Neuronal stem cell (in vitro differentiated cells): ENCODE data around the gene HAGHL.
A peak's percentile ranks its signal among the peaks of the same experiment; 100 is the strongest.

Experiments used
- DNase-seq: peaks from one replicate; pipeline ENCODE4 v3.0.0-alpha.2; 2013; ENCODE audit warnings: low spot score
- H2AFZ ChIP-seq: one replicate; pipeline ENCODE4 v1.6.1; 2013; ENCODE audit warnings: mild to moderate bottlenecking, low read length, inconsistent platforms
- H2AK5ac ChIP-seq: 2 replicates; pipeline ENCODE4 v1.6.1; 2013; ENCODE audit warnings: low read depth, mild to moderate bottlenecking, inconsistent platforms, low read length, moderate library complexity, mixed read lengths
- H2BK120ac ChIP-seq: 2 replicates; pipeline ENCODE4 v1.6.1; 2013; ENCODE audit warnings: low read depth, mild to moderate bottlenecking, inconsistent platforms, low read length, moderate library complexity, mixed read lengths
- H2BK12ac ChIP-seq: one replicate; pipeline ENCODE4 v1.6.1; 2013; ENCODE audit warnings: low read length, inconsistent platforms
- H2BK15ac ChIP-seq: 2 replicates; pipeline ENCODE4 v1.6.1; 2013; ENCODE audit warnings: mild to moderate bottlenecking, low read length, inconsistent platforms, mixed read lengths
- H2BK5ac ChIP-seq: one replicate; pipeline ENCODE4 v1.6.1; 2013; ENCODE audit warnings: inconsistent platforms, mild to moderate bottlenecking, low read length, moderate library complexity
- H3K14ac ChIP-seq: one replicate; pipeline ENCODE4 v1.6.1; 2013; ENCODE audit warnings: low read length, inconsistent platforms
- H3K18ac ChIP-seq: 2 replicates; pipeline ENCODE4 v1.6.1; 2013; ENCODE audit warnings: low read length, inconsistent platforms
- H3K23ac ChIP-seq: 2 replicates; pipeline ENCODE4 v1.6.1; 2013; ENCODE audit warnings: low read depth, mild to moderate bottlenecking, mixed read lengths, low read length, inconsistent platforms; ENCODE audit not compliant: poor library complexity
- H3K27ac ChIP-seq: replicated peaks from 3 replicates; pipeline ENCODE4 v1.5.1; 2013; ENCODE audit warnings: low read length, inconsistent platforms
- H3K27me3 ChIP-seq, 3 experiments: 2 replicates each; pipeline ENCODE4 v1.6.1; 2013; ENCODE audit warnings: low read length in 3 of 3, mild to moderate bottlenecking in 2 of 3, inconsistent platforms in 1 of 3, low read depth in 1 of 3, mixed read lengths in 1 of 3, moderate library complexity in 1 of 3; ENCODE audit not compliant: control insufficient read depth in 3 of 3, insufficient read depth in 3 of 3
- H3K36me3 ChIP-seq, 2 donors: replicated peaks in 1 of 2; 2 replicates each; pipeline ENCODE4 v1.6.1; 2013; ENCODE audit warnings: low read length in 2 of 2; ENCODE audit not compliant: control insufficient read depth in 2 of 2, insufficient read depth in 2 of 2
- H3K4ac ChIP-seq: 2 replicates; pipeline ENCODE4 v1.6.1; 2013; ENCODE audit warnings: inconsistent platforms, mild to moderate bottlenecking, low read length, moderate library complexity
- H3K4me1 ChIP-seq, 2 donors: 1 replicate in 1 of 2; 2 replicates in 1 of 2; pipeline ENCODE4 v1.6.1; 2013; ENCODE audit warnings: low read length in 2 of 2, low read depth in 1 of 2; ENCODE audit not compliant: control insufficient read depth in 2 of 2, insufficient read depth in 1 of 2
- H3K4me2 ChIP-seq: one replicate; pipeline ENCODE4 v1.6.1; 2013; ENCODE audit warnings: mild to moderate bottlenecking, low read length, inconsistent platforms; ENCODE audit not compliant: insufficient read depth, poor library complexity, severe bottlenecking
- H3K4me3 ChIP-seq, 2 donors: 2 replicates each; pipeline ENCODE4 v1.5.1; 2013; ENCODE audit warnings: low read length in 2 of 2, mild to moderate bottlenecking in 2 of 2, inconsistent platforms in 1 of 2, moderate library complexity in 1 of 2
- H3K79me1 ChIP-seq: one replicate; pipeline ENCODE4 v1.6.1; 2013; ENCODE audit warnings: low read depth, mild to moderate bottlenecking, inconsistent platforms, low read length, moderate library complexity
- H3K9ac ChIP-seq: one replicate; pipeline ENCODE4 v1.6.1; 2013; ENCODE audit warnings: mild to moderate bottlenecking, low read depth, low read length, inconsistent platforms; ENCODE audit not compliant: poor library complexity
- H3K9me3 ChIP-seq, 2 donors: replicated peaks in 1 of 2; 2 replicates each; pipeline versions ENCODE3 to v1.6.1; 2013; ENCODE audit warnings: low read length in 2 of 2, mild to moderate bottlenecking in 2 of 2, inconsistent platforms in 1 of 2, low read depth in 1 of 2, mixed read lengths in 1 of 2, moderate library complexity in 1 of 2; ENCODE audit not compliant: control insufficient read depth in 2 of 2, insufficient read depth in 1 of 2
- H4K8ac ChIP-seq: one replicate; pipeline ENCODE4 v1.6.1; 2013; ENCODE audit warnings: low read depth, mild to moderate bottlenecking, inconsistent platforms, low read length, moderate library complexity
- H4K91ac ChIP-seq: one replicate; pipeline ENCODE4 v1.6.1; 2013; ENCODE audit warnings: low read length, low read depth, mild to moderate bottlenecking, inconsistent platforms; ENCODE audit not compliant: poor library complexity
- WGBS, 2 donors: extraction: QIAGEN DNeasy Blood & Tissue Kit; methylation state at CpG; one replicate each; pipeline ENCODE4 v1.1.7; 2013; ENCODE audit warnings: missing lambda C conversion rate in 2 of 2, mixed read lengths in 1 of 2; ENCODE audit not compliant: insufficient read length in 2 of 2, insufficient replicate concordance in 1 of 2; ENCODE audit errors: extremely low coverage in 2 of 2; 5-methylcytosine and 5-hydroxymethylcytosine counted together

The HAGHL gene

DNA sequence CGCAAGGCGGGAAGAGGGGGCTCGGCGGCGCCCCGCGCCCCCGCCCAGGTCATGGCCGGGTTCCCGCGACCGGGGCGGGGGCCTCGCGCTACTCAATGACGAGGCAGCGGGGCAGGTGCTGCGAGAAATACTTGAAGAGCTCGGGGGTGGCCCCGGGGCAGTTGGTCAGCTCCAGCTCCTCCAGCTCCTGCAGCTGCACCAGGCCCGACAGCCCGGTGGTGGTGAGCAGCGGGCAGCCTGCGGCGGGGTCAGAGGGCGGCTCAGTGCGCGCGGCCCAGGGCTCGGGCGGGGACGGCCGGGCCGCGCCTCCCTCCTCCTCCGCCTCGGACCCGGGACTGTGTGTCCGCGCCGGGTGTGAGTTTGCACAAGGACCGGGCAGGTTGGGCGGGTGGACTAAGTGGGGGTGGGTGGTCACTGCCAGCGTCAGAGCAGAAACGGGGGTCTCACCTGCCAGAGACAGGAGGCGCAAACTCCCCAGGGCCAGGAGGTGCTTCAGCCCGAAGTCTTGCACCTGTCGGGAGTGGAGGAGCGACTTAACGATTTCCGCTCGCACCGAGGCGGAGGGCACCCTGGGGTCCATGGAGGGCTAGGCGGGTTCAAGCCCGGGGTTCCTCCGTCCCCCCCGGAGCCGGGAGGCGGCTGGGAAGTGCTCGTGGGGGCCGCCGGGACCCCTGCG is 32.6 kb upstream of the HAGHL start:
- WGBS, 2 donors = no CpG with 5 or more reads among the region's 64 CpGs

DNA sequence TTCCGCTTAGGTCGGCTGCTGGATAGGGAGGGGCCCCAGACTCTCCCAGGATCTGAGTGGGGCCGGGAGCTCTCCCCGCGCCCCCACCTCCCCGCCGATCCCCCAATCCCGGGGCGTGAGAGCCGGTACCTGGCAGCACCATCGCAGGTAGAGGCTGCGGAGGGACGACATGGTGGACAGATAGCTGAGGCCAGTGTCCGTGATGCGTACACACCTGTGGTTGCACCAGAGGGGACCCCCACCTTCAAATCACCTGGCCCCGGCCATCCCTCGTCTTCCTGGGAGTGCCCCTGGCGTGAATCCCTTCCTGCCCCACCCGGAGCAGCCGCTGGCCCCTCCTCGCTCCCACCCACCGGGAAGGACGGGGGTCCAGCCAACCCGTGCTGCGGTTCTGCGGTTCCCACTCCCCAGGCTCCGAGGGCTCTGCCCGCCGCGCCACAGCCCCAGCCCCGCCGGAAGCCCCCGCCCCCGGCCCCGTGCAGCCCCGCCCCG is 32.0 kb upstream of the HAGHL start:
- Histone ChIP-seq H3K27me3 (peaks cover 10 to 72% (median 28%) of the 10 kb centered on the region in 3 experiments), H3K9me3 (peaks cover 0 to 6% of the 10 kb centered on the region in 2 donors), H3K4ac (no peak overlapping the region), H3K27ac (no peak overlapping the region), H2BK15ac (no peak overlapping the region), H3K4me2 (peak overlapping the region; percentile 43), H3K4me1 (peaks cover 0 to 7% of the 10 kb centered on the region in 2 donors), H4K91ac (no peak overlapping the region), H2AK5ac (peak overlapping the region; percentile 68), H3K4me3 (no peak overlapping the region), H2BK5ac (no peak overlapping the region), H2BK12ac (no peak overlapping the region), H3K23ac (peak overlapping the region; percentile 22), H3K14ac (no peak overlapping the region), H3K9ac (no peak overlapping the region), H4K8ac (no peak overlapping the region), H3K79me1 (peaks cover 3% of the 10 kb centered on the region), H3K36me3 (no peaks in the 10 kb centered on the region), H3K18ac (no peak overlapping the region), H2BK120ac (peak overlapping the region; percentile 3), H2AFZ (no peak overlapping the region)
- no peak for DNase-seq
- no CpG with 5 or more reads among the region's 37 CpGs for WGBS, 2 donors

More for the DNA sequence above, 32.6 kb upstream of the HAGHL start:
- no peak overlapping the region for H2BK15ac ChIP-seq
- H2AK5ac ChIP-seq = no peak overlapping the region
- H2BK12ac ChIP-seq = no peak overlapping the region
- H3K4me3 ChIP-seq = peak overlapping the region in 1 of 2 donors; percentile 66
- H3K4ac ChIP-seq = no peak overlapping the region
- peaks cover 3 to 12% of the 10 kb centered on the region in 2 donors for H3K4me1 ChIP-seq
- H3K9me3 ChIP-seq = peaks cover 0 to 6% of the 10 kb centered on the region in 2 donors
- H2BK120ac ChIP-seq = no peak overlapping the region
- no peak overlapping the region for H4K91ac ChIP-seq
- H3K4me2 ChIP-seq = peak overlapping the region; percentile 57
- no peaks in the 10 kb centered on the region for H3K36me3 ChIP-seq
- peak overlapping the region; percentile 22 for H3K23ac ChIP-seq
- peaks cover 10 to 67% (median 28%) of the 10 kb centered on the region in 3 experiments for H3K27me3 ChIP-seq
- H3K27ac ChIP-seq = no peak overlapping the region
- H2AFZ ChIP-seq = no peak overlapping the region
- peaks cover 7% of the 10 kb centered on the region for H3K79me1 ChIP-seq
- H4K8ac ChIP-seq = no peak overlapping the region
- H2BK5ac ChIP-seq = peak overlapping the region; percentile 3
- peak overlapping the region; percentile 38 for H3K18ac ChIP-seq
- no peak for DNase-seq
- H3K14ac ChIP-seq = peak overlapping the region; percentile 6
- no peak overlapping the region for H3K9ac ChIP-seq

- Histone ChIP-seq H3K4me3 (peak overlapping the region in 1 of 2 donors; percentile 53), H3K27me3 (peaks cover 14 to 78% (median 28%) of the 10 kb centered on the region in 3 experiments), H3K23ac (peak overlapping the region; percentile 93), H2BK5ac (peak overlapping the region; percentile 39), H4K91ac (no peak overlapping the region), H3K36me3 (no peaks in the 10 kb centered on the region), H3K4ac (no peak overlapping the region), H2AFZ (no peak overlapping the region), H2AK5ac (peak overlapping the region; percentile 94), H3K4me2 (no peak overlapping the region), H3K18ac (peak overlapping the region; percentile 52), H3K14ac (peak overlapping the region; percentile 100), H4K8ac (no peak overlapping the region), H3K27ac (no peak overlapping the region), H2BK12ac (no peak overlapping the region), H3K9me3 (peaks cover 0 to 6% of the 10 kb centered on the region in 2 donors), H3K79me1 (peaks cover 3% of the 10 kb centered on the region), H2BK120ac (peak overlapping the region; percentile 3), H3K4me1 (peaks cover 0 to 7% of the 10 kb centered on the region in 2 donors), H3K9ac (peak overlapping the region; percentile 77), H2BK15ac (peak overlapping the region; percentile 38)
- no peak for DNase-seq
- WGBS, 2 donors = no CpG with 5 or more reads among the region's 71 CpGs
Observed at GRCh38 chr16:695355-696089, 31.4 kb upstream of the HAGHL start.
